ENCODE data around the gene KRT35.

- TF ChIP-seq, protein P1, sequence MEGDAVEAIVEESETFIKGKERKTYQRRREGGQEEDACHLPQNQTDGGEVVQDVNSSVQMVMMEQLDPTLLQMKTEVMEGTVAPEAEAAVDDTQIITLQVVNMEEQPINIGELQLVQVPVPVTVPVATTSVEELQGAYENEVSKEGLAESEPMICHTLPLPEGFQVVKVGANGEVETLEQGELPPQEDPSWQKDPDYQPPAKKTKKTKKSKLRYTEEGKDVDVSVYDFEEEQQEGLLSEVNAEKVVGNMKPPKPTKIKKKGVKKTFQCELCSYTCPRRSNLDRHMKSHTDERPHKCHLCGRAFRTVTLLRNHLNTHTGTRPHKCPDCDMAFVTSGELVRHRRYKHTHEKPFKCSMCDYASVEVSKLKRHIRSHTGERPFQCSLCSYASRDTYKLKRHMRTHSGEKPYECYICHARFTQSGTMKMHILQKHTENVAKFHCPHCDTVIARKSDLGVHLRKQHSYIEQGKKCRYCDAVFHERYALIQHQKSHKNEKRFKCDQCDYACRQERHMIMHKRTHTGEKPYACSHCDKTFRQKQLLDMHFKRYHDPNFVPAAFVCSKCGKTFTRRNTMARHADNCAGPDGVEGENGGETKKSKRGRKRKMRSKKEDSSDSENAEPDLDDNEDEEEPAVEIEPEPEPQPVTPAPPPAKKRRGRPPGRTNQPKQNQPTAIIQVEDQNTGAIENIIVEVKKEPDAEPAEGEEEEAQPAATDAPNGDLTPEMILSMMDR (IDR thresholded peaks at IDR 0.05; ENCODE audit: low read depth, low read length): no peak
- TF ChIP-seq POLR2A (IDR thresholded peaks at IDR 0.05; ENCODE audit: extremely low read depth, insufficient read length): no peak
These were observed 3.3 kb upstream of the KRT35 start for GRCh38 chr17:41483991-41484826.

Measured in NB4 (cell line).